ENCODE measurements around the gene HRAS. TPM values are rescaled to one million over a fixed set of nuclear protein-coding genes. Genes with fewer than 3 reads are reported as not detected.

HRAS gene
- total RNA-seq, result 63.2 and 128 TPM in 2 replicates

GRCh38 chr11:535519-536454 lies at the start of gene HRAS:
HRAS (minus strand) TSS chr11:535576.
- peak within 1 kb of the TSS; percentile 88 for H3K4me3 ChIP-seq (ENCODE audit: low read depth, low read length)
- no peak for DNase-seq (ENCODE audit: low read depth)
- no peak for TF ChIP-seq CTCF (conservative IDR thresholded peaks at IDR 0.05; ENCODE audit: low read depth, low read length)

GRCh38 chr11:584287-584686 lies 48.9 kb upstream of the HRAS start:
- no peak overlapping the region for H3K4me3 ChIP-seq (ENCODE audit: low read depth, low read length)
- DNase-seq (ENCODE audit: low read depth), result no peak
- no peak for TF ChIP-seq CTCF (conservative IDR thresholded peaks at IDR 0.05; ENCODE audit: low read depth, low read length)

GRCh38 chr11:581752-582151 lies 46.4 kb upstream of the HRAS start:
- no peak for TF ChIP-seq CTCF (conservative IDR thresholded peaks at IDR 0.05; ENCODE audit: low read depth, low read length)
- no peak for DNase-seq (ENCODE audit: low read depth)
- H3K4me3 ChIP-seq (ENCODE audit: low read depth, low read length), result no peak overlapping the region

GRCh38 chr11:581342-581741 lies 46.0 kb upstream of the HRAS start:
- H3K4me3 ChIP-seq (ENCODE audit: low read depth, low read length), result no peak overlapping the region
- no peak for DNase-seq (ENCODE audit: low read depth)
- TF ChIP-seq CTCF (conservative IDR thresholded peaks at IDR 0.05; ENCODE audit: low read depth, low read length), result no peak

GRCh38 chr11:579830-580601 lies 44.6 kb upstream of the HRAS start:
- no peak for TF ChIP-seq CTCF (conservative IDR thresholded peaks at IDR 0.05; ENCODE audit: low read depth, low read length)
- no peak for DNase-seq (ENCODE audit: low read depth)
- no peak overlapping the region for H3K4me3 ChIP-seq (ENCODE audit: low read depth, low read length)

- no peak for TF ChIP-seq CTCF (conservative IDR thresholded peaks at IDR 0.05; ENCODE audit: low read depth, low read length)
- DNase-seq (ENCODE audit: low read depth), result no peak
- peak overlapping the region; percentile 97 for H3K4me3 ChIP-seq (ENCODE audit: low read depth, low read length)
These were observed 43.1 kb upstream of the HRAS start for GRCh38 chr11:578276-579035.

All from epithelial cell of proximal tubule (primary cell).